Bronchial epithelial cell (primary cell): ENCODE data around the gene C22orf31. TPM values are rescaled to one million over a fixed set of nuclear protein-coding genes. Genes with fewer than 3 reads are reported as not detected.

Experiments
- DNase-seq: peaks from one replicate; pipeline ENCODE4 v3.0.0-alpha.2; 2010; ENCODE audit warnings: low read depth
- FAIRE-seq: peaks from 2 replicates; lab custom pipeline; 2011; peaks lifted over from hg19 to GRCh38; lab: Jason Lieb, UNC
- H3K27me3 ChIP-seq: 2 replicates; pipeline ENCODE4 v1.5.1; 2011; ENCODE audit warnings: low read length; ENCODE audit not compliant: control insufficient read depth, insufficient read depth
- H3K36me3 ChIP-seq: 2 replicates; pipeline ENCODE4 v1.5.1; 2011; ENCODE audit warnings: low read length; ENCODE audit not compliant: control insufficient read depth, insufficient read depth
- H3K4me3 ChIP-seq: 2 replicates; pipeline ENCODE4 v1.5.1; 2011; ENCODE audit warnings: mild to moderate bottlenecking, low read depth, low read length, control low read depth
- total RNA-seq: library from RNA; depleted of rRNA; stranded (reverse); fragments of >200 nt; gene quantifications from 2 replicates; pipeline ENCODE4 v1.2.1, GENCODE V29; 2014
- TF ChIP-seq, protein P1 (sequence below): IDR thresholded peaks from 2 replicates; pipeline ENCODE4 v1.5.1; 2011; ENCODE audit warnings: mild to moderate bottlenecking, moderate library complexity, low read length, control low read depth, inconsistent platforms; ENCODE audit not compliant: insufficient read depth, severe bottlenecking

The C22orf31 gene
- total RNA-seq, 1 donor from 2014 or later: not detected

DNA sequence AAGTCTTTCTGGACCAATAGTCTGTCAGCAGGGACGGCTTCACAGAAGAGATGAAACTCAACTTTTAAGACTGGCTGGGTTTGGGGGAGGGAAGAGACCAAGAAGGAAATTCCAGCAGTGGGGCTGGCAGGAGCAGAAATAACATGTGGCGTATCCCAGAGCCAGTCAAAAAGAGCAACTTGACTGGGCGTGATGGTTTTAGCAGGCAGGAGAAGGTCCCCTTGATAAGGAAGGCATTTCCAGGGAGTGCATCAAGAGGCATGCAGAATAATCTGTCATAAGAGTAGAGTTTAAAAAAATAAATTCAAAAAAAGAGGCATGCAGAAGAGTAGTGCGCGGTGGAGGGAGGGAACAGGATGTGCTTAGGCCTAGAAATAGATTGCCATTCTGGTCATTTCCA is 52.5 kb downstream of the C22orf31 start:
- H3K27me3 ChIP-seq: no peaks in the 10 kb centered on the region
- no peak overlapping the region for H3K4me3 ChIP-seq
- DNase-seq (no peak), FAIRE-seq (no peak)
- TF ChIP-seq, protein P1, sequence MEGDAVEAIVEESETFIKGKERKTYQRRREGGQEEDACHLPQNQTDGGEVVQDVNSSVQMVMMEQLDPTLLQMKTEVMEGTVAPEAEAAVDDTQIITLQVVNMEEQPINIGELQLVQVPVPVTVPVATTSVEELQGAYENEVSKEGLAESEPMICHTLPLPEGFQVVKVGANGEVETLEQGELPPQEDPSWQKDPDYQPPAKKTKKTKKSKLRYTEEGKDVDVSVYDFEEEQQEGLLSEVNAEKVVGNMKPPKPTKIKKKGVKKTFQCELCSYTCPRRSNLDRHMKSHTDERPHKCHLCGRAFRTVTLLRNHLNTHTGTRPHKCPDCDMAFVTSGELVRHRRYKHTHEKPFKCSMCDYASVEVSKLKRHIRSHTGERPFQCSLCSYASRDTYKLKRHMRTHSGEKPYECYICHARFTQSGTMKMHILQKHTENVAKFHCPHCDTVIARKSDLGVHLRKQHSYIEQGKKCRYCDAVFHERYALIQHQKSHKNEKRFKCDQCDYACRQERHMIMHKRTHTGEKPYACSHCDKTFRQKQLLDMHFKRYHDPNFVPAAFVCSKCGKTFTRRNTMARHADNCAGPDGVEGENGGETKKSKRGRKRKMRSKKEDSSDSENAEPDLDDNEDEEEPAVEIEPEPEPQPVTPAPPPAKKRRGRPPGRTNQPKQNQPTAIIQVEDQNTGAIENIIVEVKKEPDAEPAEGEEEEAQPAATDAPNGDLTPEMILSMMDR: no peak
- no peaks in the 10 kb centered on the region for H3K36me3 ChIP-seq

Other genes with a start within 250 kb of the C22orf31 start
- 3.4 and 3.7 TPM in 2 replicates for gene ZNRF3, start 178.3 kb downstream of the C22orf31 start, total RNA-seq
- 5.8 and 15.9 TPM in 2 replicates for gene KREMEN1, start 11.2 kb upstream of the C22orf31 start, total RNA-seq
- not detected in 2 replicates for gene EMID1, start 144.1 kb upstream of the C22orf31 start, total RNA-seq
- gene RHBDD3, start 206.2 kb upstream of the C22orf31 start, total RNA-seq: 21.6 and 25.0 TPM in 2 replicates
- 87.1 and 163 TPM in 2 replicates for gene EWSR1, start 206.4 kb upstream of the C22orf31 start, total RNA-seq
- 4.1 and 5.3 TPM in 2 replicates for gene GAS2L1, start 244.8 kb upstream of the C22orf31 start, total RNA-seq